Smooth muscle cell (in vitro differentiated cells): ENCODE data around the gene SLAMF1. TPM values are rescaled to one million over a fixed set of nuclear protein-coding genes. Genes with fewer than 3 reads are reported as not detected.

Source experiments
- DNase-seq: peaks from one replicate; lab custom pipeline; 2025; ENCODE audit not compliant: unreplicated experiment; lab: John Stamatoyannopoulos, UW
- H2AFZ ChIP-seq: fragments of 200-600 bp; sonication (generic); 2 replicates; pipeline ENCODE4 v1.6.0; 2016; ENCODE audit warnings: antibody characterized with exemption, low read depth, mild to moderate bottlenecking
- H3F3A ChIP-seq: fragments of 200-600 bp; sonication (generic); 2 replicates; pipeline ENCODE4 v1.6.0; 2017; ENCODE audit warnings: antibody characterized with exemption, low read depth
- H3K27ac ChIP-seq: fragments of 200-600 bp; sonication (generic); 2 replicates; pipeline ENCODE4 v1.5.1; 2016; ENCODE audit warnings: low read depth, mild to moderate bottlenecking
- H3K27me3 ChIP-seq: fragments of 200-600 bp; sonication (generic); 2 replicates; pipeline ENCODE4 v1.6.1; 2016; ENCODE audit warnings: low read depth, mild to moderate bottlenecking
- H3K36me3 ChIP-seq: fragments of 200-600 bp; sonication (generic); 2 replicates; pipeline ENCODE4 v1.5.1; 2016; ENCODE audit warnings: low read depth
- H3K4me1 ChIP-seq: fragments of 200-600 bp; sonication (generic); 2 replicates; pipeline ENCODE4 v1.5.1; 2016; ENCODE audit warnings: low read depth
- H3K4me2 ChIP-seq: fragments of 200-600 bp; sonication (generic); 2 replicates; pipeline ENCODE4 v1.6.0; 2016; ENCODE audit warnings: mild to moderate bottlenecking
- H3K4me3 ChIP-seq: fragments of 200-600 bp; sonication (generic); 2 replicates; pipeline ENCODE4 v1.5.1; 2016; ENCODE audit warnings: mild to moderate bottlenecking
- H3K79me2 ChIP-seq: fragments of 200-600 bp; sonication (generic); 2 replicates; pipeline ENCODE4 v1.6.0; 2016; ENCODE audit warnings: low read depth, mild to moderate bottlenecking
- H3K9ac ChIP-seq: fragments of 200-600 bp; sonication (generic); 2 replicates; pipeline ENCODE4 v1.6.0; 2016; ENCODE audit warnings: low read depth
- H3K9me3 ChIP-seq: fragments of 200-600 bp; sonication (generic); replicated peaks from 2 replicates; pipeline ENCODE4 v1.5.1; 2016; ENCODE audit warnings: low read depth
- H4K20me1 ChIP-seq: fragments of 200-600 bp; sonication (generic); 2 replicates; pipeline ENCODE4 v1.6.0; 2016; ENCODE audit warnings: low read depth
- CTCF ChIP-seq: fragments of 200-600 bp; sonication (generic); IDR thresholded peaks from 2 replicates; pipeline ENCODE4 v1.5.1; 2017; ENCODE audit warnings: borderline replicate concordance, mild to moderate bottlenecking, antibody characterized with exemption; ENCODE audit not compliant: insufficient read depth, poor library complexity, severe bottlenecking
- WGBS: methylation state at CpG from one replicate; pipeline ENCODE4 v1.1.7; 2016; ENCODE audit warnings: low lambda C conversion rate; 5-methylcytosine and 5-hydroxymethylcytosine counted together
- polyA plus RNA-seq: library from polyadenylated mRNA; unstranded; fragments of >200 nt; fragmentation: Nextera tagmentation; extraction: Ambion mirVana; gene quantifications from 2 replicates; pipeline ENCODE4 v1.2.1, GENCODE V29; 2016
- total RNA-seq: library from RNA; depleted of rRNA; stranded (reverse); fragments of >200 nt; gene quantifications from 2 replicates; pipeline ENCODE4 v1.2.3, GENCODE V29; 2014

The SLAMF1 gene
- total and polyA plus RNA-seq, 2 experiments from 2014 or later = not detected

GRCh38 chr1:160576390-160576789, 70.5 kb downstream of the SLAMF1 start:
- TF ChIP-seq CTCF = no peak
- no peak overlapping the region for H3K4me2 ChIP-seq
- 86% methylated on average over 3 of the region's 3 CpGs for WGBS
- H3K4me1 ChIP-seq = no peaks in the 10 kb centered on the region
- H3K27ac ChIP-seq = no peak overlapping the region
- H3K9ac ChIP-seq = no peak overlapping the region
- H3K79me2 ChIP-seq = no peaks in the 10 kb centered on the region
- no peaks in the 10 kb centered on the region for H3K27me3 ChIP-seq
- no peak for DNase-seq
- no peaks in the 10 kb centered on the region for H4K20me1 ChIP-seq
- H3F3A ChIP-seq = no peaks in the 10 kb centered on the region
- no peaks in the 10 kb centered on the region for H3K36me3 ChIP-seq
- no peak overlapping the region for H3K4me3 ChIP-seq
- H3K9me3 ChIP-seq = no peaks in the 10 kb centered on the region
- H2AFZ ChIP-seq = no peak overlapping the region

GRCh38 chr1:160575112-160575664, 71.7 kb downstream of the SLAMF1 start:
- WGBS = 90% methylated on average over 5 of the region's 5 CpGs
- H2AFZ ChIP-seq = no peak overlapping the region
- no peaks in the 10 kb centered on the region for H3F3A ChIP-seq
- H3K4me3 ChIP-seq = no peak overlapping the region
- no peak overlapping the region for H3K4me2 ChIP-seq
- no peak overlapping the region for H3K9ac ChIP-seq
- H3K27me3 ChIP-seq = no peaks in the 10 kb centered on the region
- DNase-seq = no peak
- H3K4me1 ChIP-seq = no peaks in the 10 kb centered on the region
- no peaks in the 10 kb centered on the region for H3K36me3 ChIP-seq
- H3K9me3 ChIP-seq = no peaks in the 10 kb centered on the region
- no peak for TF ChIP-seq CTCF
- no peaks in the 10 kb centered on the region for H3K79me2 ChIP-seq
- H4K20me1 ChIP-seq = no peaks in the 10 kb centered on the region
- no peak overlapping the region for H3K27ac ChIP-seq

- Histone ChIP-seq H4K20me1 (no peaks in the 10 kb centered on the region), H3K36me3 (no peaks in the 10 kb centered on the region), H3K4me1 (no peaks in the 10 kb centered on the region), H3K4me3 (no peak overlapping the region), H2AFZ (no peak overlapping the region), H3K79me2 (no peaks in the 10 kb centered on the region), H3K27me3 (no peaks in the 10 kb centered on the region), H3K4me2 (no peak overlapping the region), H3K9ac (no peak overlapping the region), H3K27ac (no peak overlapping the region), H3K9me3 (no peaks in the 10 kb centered on the region), H3F3A (no peaks in the 10 kb centered on the region)
- TF ChIP-seq CTCF = no peak
- WGBS = 72% methylated on average over 3 of the region's 3 CpGs
- DNase-seq = no peak
These were observed 76.0 kb downstream of the SLAMF1 start for GRCh38 chr1:160570840-160571239.

GRCh38 chr1:160569806-160570205, 77.0 kb downstream of the SLAMF1 start:
- no peaks in the 10 kb centered on the region for H4K20me1 ChIP-seq
- no peaks in the 10 kb centered on the region for H3K79me2 ChIP-seq
- H3K9ac ChIP-seq = no peak overlapping the region
- no peak for TF ChIP-seq CTCF
- H3K4me3 ChIP-seq = no peak overlapping the region
- H3K9me3 ChIP-seq = no peaks in the 10 kb centered on the region
- WGBS = 88% methylated on average over 2 of the region's 2 CpGs
- no peak for DNase-seq
- no peak overlapping the region for H3K4me2 ChIP-seq
- no peaks in the 10 kb centered on the region for H3K4me1 ChIP-seq
- no peaks in the 10 kb centered on the region for H3K27me3 ChIP-seq
- no peaks in the 10 kb centered on the region for H3K36me3 ChIP-seq
- no peak overlapping the region for H2AFZ ChIP-seq
- no peaks in the 10 kb centered on the region for H3F3A ChIP-seq
- H3K27ac ChIP-seq = no peak overlapping the region
